Neuronal stem cell (in vitro differentiated cells): Measurements from ENCODE around the gene OR52E1.

Source experiments
- DNase-seq: peaks from one replicate; pipeline ENCODE4 v3.0.0-alpha.2; 2013; ENCODE audit warnings: low spot score
- H2AFZ ChIP-seq: one replicate; pipeline ENCODE4 v1.6.1; 2013; ENCODE audit warnings: mild to moderate bottlenecking, low read length, inconsistent platforms
- H2AK5ac ChIP-seq: 2 replicates; pipeline ENCODE4 v1.6.1; 2013; ENCODE audit warnings: low read depth, mild to moderate bottlenecking, inconsistent platforms, low read length, moderate library complexity, mixed read lengths
- H2BK120ac ChIP-seq: 2 replicates; pipeline ENCODE4 v1.6.1; 2013; ENCODE audit warnings: low read depth, mild to moderate bottlenecking, inconsistent platforms, low read length, moderate library complexity, mixed read lengths
- H2BK12ac ChIP-seq: one replicate; pipeline ENCODE4 v1.6.1; 2013; ENCODE audit warnings: low read length, inconsistent platforms
- H2BK15ac ChIP-seq: 2 replicates; pipeline ENCODE4 v1.6.1; 2013; ENCODE audit warnings: mild to moderate bottlenecking, low read length, inconsistent platforms, mixed read lengths
- H2BK5ac ChIP-seq: one replicate; pipeline ENCODE4 v1.6.1; 2013; ENCODE audit warnings: inconsistent platforms, mild to moderate bottlenecking, low read length, moderate library complexity
- H3K14ac ChIP-seq: one replicate; pipeline ENCODE4 v1.6.1; 2013; ENCODE audit warnings: low read length, inconsistent platforms
- H3K18ac ChIP-seq: 2 replicates; pipeline ENCODE4 v1.6.1; 2013; ENCODE audit warnings: low read length, inconsistent platforms
- H3K23ac ChIP-seq: 2 replicates; pipeline ENCODE4 v1.6.1; 2013; ENCODE audit warnings: low read depth, mild to moderate bottlenecking, mixed read lengths, low read length, inconsistent platforms; ENCODE audit not compliant: poor library complexity
- H3K27ac ChIP-seq: replicated peaks from 3 replicates; pipeline ENCODE4 v1.5.1; 2013; ENCODE audit warnings: low read length, inconsistent platforms
- H3K27me3 ChIP-seq, 3 experiments: 2 replicates each; pipeline ENCODE4 v1.6.1; 2013; ENCODE audit warnings: low read length in 3 of 3, mild to moderate bottlenecking in 2 of 3, inconsistent platforms in 1 of 3, low read depth in 1 of 3, mixed read lengths in 1 of 3, moderate library complexity in 1 of 3; ENCODE audit not compliant: control insufficient read depth in 3 of 3, insufficient read depth in 3 of 3
- H3K36me3 ChIP-seq, 2 donors: replicated peaks in 1 of 2; 2 replicates each; pipeline ENCODE4 v1.6.1; 2013; ENCODE audit warnings: low read length in 2 of 2; ENCODE audit not compliant: control insufficient read depth in 2 of 2, insufficient read depth in 2 of 2
- H3K4ac ChIP-seq: 2 replicates; pipeline ENCODE4 v1.6.1; 2013; ENCODE audit warnings: inconsistent platforms, mild to moderate bottlenecking, low read length, moderate library complexity
- H3K4me1 ChIP-seq, 2 donors: 1 replicate in 1 of 2; 2 replicates in 1 of 2; pipeline ENCODE4 v1.6.1; 2013; ENCODE audit warnings: low read length in 2 of 2, low read depth in 1 of 2; ENCODE audit not compliant: control insufficient read depth in 2 of 2, insufficient read depth in 1 of 2
- H3K4me2 ChIP-seq: one replicate; pipeline ENCODE4 v1.6.1; 2013; ENCODE audit warnings: mild to moderate bottlenecking, low read length, inconsistent platforms; ENCODE audit not compliant: insufficient read depth, poor library complexity, severe bottlenecking
- H3K4me3 ChIP-seq, 2 donors: 2 replicates each; pipeline ENCODE4 v1.5.1; 2013; ENCODE audit warnings: low read length in 2 of 2, mild to moderate bottlenecking in 2 of 2, inconsistent platforms in 1 of 2, moderate library complexity in 1 of 2
- H3K79me1 ChIP-seq: one replicate; pipeline ENCODE4 v1.6.1; 2013; ENCODE audit warnings: low read depth, mild to moderate bottlenecking, inconsistent platforms, low read length, moderate library complexity
- H3K9ac ChIP-seq: one replicate; pipeline ENCODE4 v1.6.1; 2013; ENCODE audit warnings: mild to moderate bottlenecking, low read depth, low read length, inconsistent platforms; ENCODE audit not compliant: poor library complexity
- H3K9me3 ChIP-seq, 2 donors: replicated peaks in 1 of 2; 2 replicates each; pipeline versions ENCODE3 to v1.6.1; 2013; ENCODE audit warnings: low read length in 2 of 2, mild to moderate bottlenecking in 2 of 2, inconsistent platforms in 1 of 2, low read depth in 1 of 2, mixed read lengths in 1 of 2, moderate library complexity in 1 of 2; ENCODE audit not compliant: control insufficient read depth in 2 of 2, insufficient read depth in 1 of 2
- H4K8ac ChIP-seq: one replicate; pipeline ENCODE4 v1.6.1; 2013; ENCODE audit warnings: low read depth, mild to moderate bottlenecking, inconsistent platforms, low read length, moderate library complexity
- H4K91ac ChIP-seq: one replicate; pipeline ENCODE4 v1.6.1; 2013; ENCODE audit warnings: low read length, low read depth, mild to moderate bottlenecking, inconsistent platforms; ENCODE audit not compliant: poor library complexity
- WGBS, 2 donors: extraction: QIAGEN DNeasy Blood & Tissue Kit; methylation state at CpG; one replicate each; pipeline ENCODE4 v1.1.7; 2013; ENCODE audit warnings: missing lambda C conversion rate in 2 of 2, mixed read lengths in 1 of 2; ENCODE audit not compliant: insufficient read length in 2 of 2, insufficient replicate concordance in 1 of 2; ENCODE audit errors: extremely low coverage in 2 of 2; 5-methylcytosine and 5-hydroxymethylcytosine counted together

Gene OR52E1

DNA sequence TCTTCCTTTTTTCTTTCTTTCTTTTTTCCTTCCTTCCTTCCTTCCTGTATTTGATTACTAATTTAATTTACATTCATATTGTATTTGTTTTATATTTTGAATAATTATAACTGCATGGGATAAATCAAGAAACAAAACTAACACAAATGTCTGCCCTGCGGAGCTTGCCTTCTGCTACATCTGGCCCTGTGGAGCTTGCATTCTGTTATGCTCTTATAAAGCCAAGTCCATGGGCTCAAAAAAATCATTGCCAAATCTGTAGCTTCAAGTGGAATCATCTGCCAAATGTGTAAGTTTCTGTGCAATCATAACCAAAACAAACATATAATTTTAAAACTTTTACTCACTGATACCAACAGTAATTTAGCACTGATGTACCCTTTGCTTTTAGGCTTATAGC, 31.0 kb upstream of the OR52E1 start:
- no peaks in the 10 kb centered on the region for H3K79me1 ChIP-seq
- no peak overlapping the region for H2BK15ac ChIP-seq
- H2AFZ ChIP-seq = no peak overlapping the region
- H3K27me3 ChIP-seq = no peaks in the 10 kb centered on the region
- no peaks in the 10 kb centered on the region for H3K4me1 ChIP-seq
- no peak overlapping the region for H3K4me2 ChIP-seq
- no peak overlapping the region for H4K8ac ChIP-seq
- H3K18ac ChIP-seq = no peak overlapping the region
- H2BK12ac ChIP-seq = no peak overlapping the region
- H3K9me3 ChIP-seq = no peaks in the 10 kb centered on the region
- no peak overlapping the region for H4K91ac ChIP-seq
- DNase-seq = no peak
- no peak overlapping the region for H3K23ac ChIP-seq
- H3K36me3 ChIP-seq = no peaks in the 10 kb centered on the region
- H3K4ac ChIP-seq = no peak overlapping the region
- no peak overlapping the region for H3K27ac ChIP-seq
- no peak overlapping the region for H2BK120ac ChIP-seq
- no peak overlapping the region for H2BK5ac ChIP-seq
- no peak overlapping the region for H2AK5ac ChIP-seq
- no peak overlapping the region for H3K9ac ChIP-seq
- no peak overlapping the region for H3K14ac ChIP-seq
- no peak overlapping the region for H3K4me3 ChIP-seq
- no CpG with 5 or more reads among the region's 1 CpG for WGBS, 2 donors

- Histone ChIP-seq H3K18ac (no peak overlapping the region), H3K27ac (no peak overlapping the region), H3K23ac (no peak overlapping the region), H2AK5ac (no peak overlapping the region), H3K9ac (no peak overlapping the region), H3K9me3 (no peaks in the 10 kb centered on the region), H2BK5ac (no peak overlapping the region), H3K4me2 (no peak overlapping the region), H3K27me3 (no peaks in the 10 kb centered on the region), H2BK12ac (no peak overlapping the region), H2BK15ac (no peak overlapping the region), H4K8ac (no peak overlapping the region), H2AFZ (no peak overlapping the region), H4K91ac (no peak overlapping the region), H3K79me1 (no peaks in the 10 kb centered on the region), H3K36me3 (no peaks in the 10 kb centered on the region), H3K4me3 (no peak overlapping the region), H3K4me1 (no peaks in the 10 kb centered on the region), H2BK120ac (no peak overlapping the region), H3K14ac (no peak overlapping the region), H3K4ac (no peak overlapping the region)
- DNase-seq = no peak
- WGBS, 2 donors = no CpG with 5 or more reads among the region's 4 CpGs
These were observed 28.5 kb upstream of the OR52E1 start for GRCh38 chr11:5040876-5041275.

- no peak overlapping the region for H3K27ac ChIP-seq
- no peak overlapping the region for H3K23ac ChIP-seq
- no CpG with 5 or more reads among the region's 3 CpGs for WGBS, 2 donors
- H2BK120ac ChIP-seq = no peak overlapping the region
- no peaks in the 10 kb centered on the region for H3K9me3 ChIP-seq
- no peak overlapping the region for H2BK5ac ChIP-seq
- no peak overlapping the region for H3K18ac ChIP-seq
- H3K4ac ChIP-seq = no peak overlapping the region
- no peak overlapping the region for H4K8ac ChIP-seq
- no peaks in the 10 kb centered on the region for H3K27me3 ChIP-seq
- no peaks in the 10 kb centered on the region for H3K4me1 ChIP-seq
- no peaks in the 10 kb centered on the region for H3K79me1 ChIP-seq
- no peak overlapping the region for H2AK5ac ChIP-seq
- H4K91ac ChIP-seq = no peak overlapping the region
- no peak overlapping the region for H2BK12ac ChIP-seq
- H2AFZ ChIP-seq = no peak overlapping the region
- no peak overlapping the region for H3K4me3 ChIP-seq
- H3K4me2 ChIP-seq = no peak overlapping the region
- no peak overlapping the region for H3K14ac ChIP-seq
- H3K36me3 ChIP-seq = no peaks in the 10 kb centered on the region
- no peak overlapping the region for H3K9ac ChIP-seq
- no peak overlapping the region for H2BK15ac ChIP-seq
- no peak for DNase-seq
These were observed 27.3 kb upstream of the OR52E1 start for GRCh38 chr11:5042091-5042490.

DNA sequence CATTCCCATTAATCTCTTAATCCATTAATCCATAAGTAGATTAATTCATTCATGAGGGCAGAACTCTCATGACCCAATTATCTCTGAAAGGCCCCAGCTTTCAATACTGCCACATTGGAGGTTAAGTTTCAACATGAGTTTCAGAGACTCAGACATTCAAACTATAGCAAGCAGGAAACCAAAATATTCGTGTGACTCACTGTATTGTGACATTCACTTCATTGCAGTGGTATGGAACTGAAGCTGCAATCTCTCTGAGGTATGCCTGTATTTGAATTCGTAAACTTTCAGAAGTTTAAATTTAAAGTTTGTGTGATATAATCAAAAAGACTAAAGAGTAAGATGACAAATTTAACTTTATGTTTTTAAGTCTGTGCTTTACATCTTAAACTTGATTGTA, 26.0 kb upstream of the OR52E1 start:
- no peaks in the 10 kb centered on the region for H3K9me3 ChIP-seq
- no peak overlapping the region for H3K4me3 ChIP-seq
- H2BK12ac ChIP-seq = no peak overlapping the region
- no peak overlapping the region for H3K4ac ChIP-seq
- no peak overlapping the region for H3K23ac ChIP-seq
- H3K36me3 ChIP-seq = no peaks in the 10 kb centered on the region
- no peak overlapping the region for H3K14ac ChIP-seq
- H2AFZ ChIP-seq = no peak overlapping the region
- H4K8ac ChIP-seq = no peak overlapping the region
- H3K4me1 ChIP-seq = no peaks in the 10 kb centered on the region
- no peaks in the 10 kb centered on the region for H3K27me3 ChIP-seq
- H3K4me2 ChIP-seq = no peak overlapping the region
- no peak overlapping the region for H4K91ac ChIP-seq
- no peak overlapping the region for H3K9ac ChIP-seq
- H2AK5ac ChIP-seq = no peak overlapping the region
- no peak overlapping the region for H3K27ac ChIP-seq
- no peak for DNase-seq
- H3K18ac ChIP-seq = no peak overlapping the region
- no peaks in the 10 kb centered on the region for H3K79me1 ChIP-seq
- H2BK15ac ChIP-seq = no peak overlapping the region
- no peak overlapping the region for H2BK5ac ChIP-seq
- H2BK120ac ChIP-seq = no peak overlapping the region
- WGBS, 2 donors = no CpG with 5 or more reads among the region's 2 CpGs
